ENCODE measurements around the gene KLK7. TPM values are rescaled to one million over a fixed set of nuclear protein-coding genes. Genes with fewer than 3 reads are reported as not detected.

The KLK7 gene
- total RNA-seq, 1 experiment from 2014 or later: 0.66 TPM

GRCh38 chr19:50969413-50969760, 14.3 kb downstream of the KLK7 start, which contains the start of gene KLK6:
Gene KLK6, minus strand, starts transcription at chr19:50969591. Its CDS starts 1,487 bp downstream, at chr19:50968104.
- no peak within 1 kb of the TSS; the same call in 1 of the 2 replicates for H3K27ac Mint-ChIP-seq
- no peak for DNase-seq (ENCODE audit: low spot score)
- no peaks in the 10 kb centered on the region for H3K36me3 Mint-ChIP-seq
- ChIA-PET CTCF (no interaction called here), POLR2A (no interaction called here)
- H3K4me3 Mint-ChIP-seq: no peak within 1 kb of the TSS
- no peak; the same call in 1 of the 2 replicates for ATAC-seq
- no peak for TF ChIP-seq SP1 (CRISPR knock-in tag; conservative IDR thresholded peaks at IDR 0.05)
- no peak for TF ChIP-seq USF1 (CRISPR knock-in tag; IDR thresholded peaks at IDR 0.05)
- TF ChIP-seq TEAD1 (CRISPR knock-in tag; IDR thresholded peaks at IDR 0.05): no peak
- TF ChIP-seq ZNF121 (CRISPR knock-in tag; IDR thresholded peaks at IDR 0.05): no peak
- TF ChIP-seq E2F4 (CRISPR knock-in tag; IDR thresholded peaks at IDR 0.05; ENCODE audit: borderline replicate concordance, low read depth): no peak
- no peak for TF ChIP-seq GRHL2 (CRISPR knock-in tag; IDR thresholded peaks at IDR 0.05; ENCODE audit: insufficient replicate concordance, severe bottlenecking)
- no peaks in the 10 kb centered on the region for H3K9me3 Mint-ChIP-seq
- H3K4me1 Mint-ChIP-seq: peaks cover 26% of the 10 kb centered on the region
- H3K27me3 Mint-ChIP-seq (ENCODE audit: low read depth): peaks cover 10% of the 10 kb centered on the region

- no peak overlapping the region for H3K27ac Mint-ChIP-seq
- H3K4me3 Mint-ChIP-seq: no peak overlapping the region
- peaks cover 4% of the 10 kb centered on the region; the same call in 1 of the 2 replicates for H3K9me3 Mint-ChIP-seq
- ChIA-PET CTCF (interaction anchor here (0.6 kb wide), 1 partner anchor 50 kb away, joined by 5 read pairs; no protein-coding TSS in a partner anchor), POLR2A (no interaction called here)
- TF ChIP-seq ZSCAN18 (CRISPR knock-in tag; IDR thresholded peaks at IDR 0.05) (no peak), STAT6 (CRISPR knock-in tag; conservative IDR thresholded peaks at IDR 0.05; ENCODE audit: low read depth) (no peak), E2F4 (CRISPR knock-in tag; IDR thresholded peaks at IDR 0.05; ENCODE audit: borderline replicate concordance, low read depth) (no peak), E2F1 (CRISPR knock-in tag; IDR thresholded peaks at IDR 0.05) (no peak), HMGA2 (CRISPR knock-in tag; IDR thresholded peaks at IDR 0.05) (no peak), ZBTB21 (CRISPR knock-in tag; IDR thresholded peaks at IDR 0.05; ENCODE audit: borderline replicate concordance) (no peak), SMAD4 (CRISPR knock-in tag; IDR thresholded peaks at IDR 0.05) (no peak), ZNF423 (CRISPR knock-in tag; IDR thresholded peaks at IDR 0.05) (no peak), ZNF512 (CRISPR knock-in tag; IDR thresholded peaks at IDR 0.05; ENCODE audit: borderline replicate concordance) (no peak), JAZF1 (CRISPR knock-in tag; IDR thresholded peaks at IDR 0.05) (no peak), ATF3 (CRISPR knock-in tag; conservative IDR thresholded peaks at IDR 0.05) (no peak), ATF2 (CRISPR knock-in tag; IDR thresholded peaks at IDR 0.05; ENCODE audit: borderline replicate concordance, low read depth) (no peak), USF2 (CRISPR knock-in tag; IDR thresholded peaks at IDR 0.05) (no peak), PRRX2 (CRISPR knock-in tag; IDR thresholded peaks at IDR 0.05) (no peak), ZNF138 (CRISPR knock-in tag; conservative IDR thresholded peaks at IDR 0.05) (no peak), ZNF416 (CRISPR knock-in tag; IDR thresholded peaks at IDR 0.05) (no peak)
- DNase-seq (ENCODE audit: low spot score) (no peak), ATAC-seq (no peak)
- peaks cover 22% of the 10 kb centered on the region for H3K4me1 Mint-ChIP-seq
- peaks cover 16% of the 10 kb centered on the region for H3K27me3 Mint-ChIP-seq (ENCODE audit: low read depth)
- H3K36me3 Mint-ChIP-seq: no peaks in the 10 kb centered on the region
These were observed 14.9 kb downstream of the KLK7 start for GRCh38 chr19:50968716-50969412.

Data from WTC11 (cell line).